Measurements from ENCODE around the gene ZNF689.

The ZNF689 gene

GRCh38 chr16:30609926-30610839 is at the start of gene ZNF689:
Gene ZNF689, minus strand, starts transcription at chr16:30610389. Its CDS starts 348 bp downstream, at chr16:30610041.
- DNase-seq, result peak; percentile 98
- in situ Hi-C loops (cut with MboI; ENCODE audit: low pct_unique_long_range_greater_than_20kb, low sequenced_read_pairs), result no loop called here

GRCh38 chr16:30658731-30659506 is 48.7 kb upstream of the ZNF689 start:
- in situ Hi-C loops (cut with MboI; ENCODE audit: low pct_unique_long_range_greater_than_20kb, low sequenced_read_pairs), result no loop called here
- DNase-seq, result peak; percentile 99

- in situ Hi-C loops (cut with MboI; ENCODE audit: low pct_unique_long_range_greater_than_20kb, low sequenced_read_pairs), result no loop called here
- DNase-seq, result peak; percentile 100
These were observed 47.9 kb upstream of the ZNF689 start, which contains the start of gene FBRS for GRCh38 chr16:30657866-30658730. Gene FBRS, plus strand, starts transcription at chr16:30658431. Its CDS starts 1,088 bp downstream, at chr16:30659519.

- in situ Hi-C loops (cut with MboI; ENCODE audit: low pct_unique_long_range_greater_than_20kb, low sequenced_read_pairs), result no loop called here
- DNase-seq, result no peak
These were observed 47.0 kb upstream of the ZNF689 start for GRCh38 chr16:30656974-30657865.

- in situ Hi-C loops (cut with MboI; ENCODE audit: low pct_unique_long_range_greater_than_20kb, low sequenced_read_pairs), result no loop called here
- DNase-seq, result no peak
These were observed 46.2 kb upstream of the ZNF689 start for GRCh38 chr16:30656388-30656787.

GRCh38 chr16:30655815-30656347 is 45.7 kb upstream of the ZNF689 start:
- in situ Hi-C loops (cut with MboI; ENCODE audit: low pct_unique_long_range_greater_than_20kb, low sequenced_read_pairs), result no loop called here
- no peak for DNase-seq

GRCh38 chr16:30654856-30655255 is 44.7 kb upstream of the ZNF689 start:
- in situ Hi-C loops (cut with MboI; ENCODE audit: low pct_unique_long_range_greater_than_20kb, low sequenced_read_pairs), result no loop called here
- no peak for DNase-seq

GRCh38 chr16:30652718-30653117 is 42.5 kb upstream of the ZNF689 start:
- in situ Hi-C loops (cut with MboI; ENCODE audit: low pct_unique_long_range_greater_than_20kb, low sequenced_read_pairs), result no loop called here
- DNase-seq, result no peak

GRCh38 chr16:30652005-30652296 is 41.8 kb upstream of the ZNF689 start:
- DNase-seq, result no peak
- in situ Hi-C loops (cut with MboI; ENCODE audit: low pct_unique_long_range_greater_than_20kb, low sequenced_read_pairs), result no loop called here

- peak; percentile 77 for DNase-seq
- in situ Hi-C loops (cut with MboI; ENCODE audit: low pct_unique_long_range_greater_than_20kb, low sequenced_read_pairs), result no loop called here
These were observed 41.2 kb upstream of the ZNF689 start for GRCh38 chr16:30651124-30652004.

- in situ Hi-C loops (cut with MboI; ENCODE audit: low pct_unique_long_range_greater_than_20kb, low sequenced_read_pairs), result no loop called here
These were observed 40.4 kb upstream of the ZNF689 start, which contains the start of gene PRR14 for GRCh38 chr16:30650369-30651123. Gene PRR14, plus strand, starts transcription at chr16:30650960. Its CDS starts 686 bp downstream, at chr16:30651646.

GRCh38 chr16:30649725-30650368 is 39.7 kb upstream of the ZNF689 start:
- in situ Hi-C loops (cut with MboI; ENCODE audit: low pct_unique_long_range_greater_than_20kb, low sequenced_read_pairs), result no loop called here
- DNase-seq, result no peak

More at GRCh38 chr16:30650369-30651123, 40.4 kb upstream of the ZNF689 start, which contains the start of gene PRR14:
- DNase-seq, result peak; percentile 99

- no peak for DNase-seq
- in situ Hi-C loops (cut with MboI; ENCODE audit: low pct_unique_long_range_greater_than_20kb, low sequenced_read_pairs), result no loop called here
These were observed 37.0 kb upstream of the ZNF689 start for GRCh38 chr16:30647274-30647571.

- DNase-seq, result no peak
- in situ Hi-C loops (cut with MboI; ENCODE audit: low pct_unique_long_range_greater_than_20kb, low sequenced_read_pairs), result no loop called here
These were observed 35.5 kb upstream of the ZNF689 start for GRCh38 chr16:30645727-30646126.

- no peak for DNase-seq
- in situ Hi-C loops (cut with MboI; ENCODE audit: low pct_unique_long_range_greater_than_20kb, low sequenced_read_pairs), result no loop called here
These were observed 34.2 kb upstream of the ZNF689 start for GRCh38 chr16:30644334-30644830.

- in situ Hi-C loops (cut with MboI; ENCODE audit: low pct_unique_long_range_greater_than_20kb, low sequenced_read_pairs), result no loop called here
- no peak for DNase-seq
These were observed 31.3 kb upstream of the ZNF689 start for GRCh38 chr16:30641378-30641982.
